Smooth muscle cell of trachea (primary cell): ENCODE data around the gene VOPP1. TPM values are rescaled to one million over a fixed set of nuclear protein-coding genes. Genes with fewer than 3 reads are reported as not detected.

Source experiments
- total RNA-seq: library from RNA; depleted of rRNA; stranded (reverse); fragments of >200 nt; gene quantifications from 2 replicates; pipeline ENCODE4 v1.2.1, GENCODE V29; 2014

VOPP1 gene, protein sequence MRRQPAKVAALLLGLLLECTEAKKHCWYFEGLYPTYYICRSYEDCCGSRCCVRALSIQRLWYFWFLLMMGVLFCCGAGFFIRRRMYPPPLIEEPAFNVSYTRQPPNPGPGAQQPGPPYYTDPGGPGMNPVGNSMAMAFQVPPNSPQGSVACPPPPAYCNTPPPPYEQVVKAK
- total RNA-seq = 83.3 and 135 TPM in 2 replicates

DNA sequence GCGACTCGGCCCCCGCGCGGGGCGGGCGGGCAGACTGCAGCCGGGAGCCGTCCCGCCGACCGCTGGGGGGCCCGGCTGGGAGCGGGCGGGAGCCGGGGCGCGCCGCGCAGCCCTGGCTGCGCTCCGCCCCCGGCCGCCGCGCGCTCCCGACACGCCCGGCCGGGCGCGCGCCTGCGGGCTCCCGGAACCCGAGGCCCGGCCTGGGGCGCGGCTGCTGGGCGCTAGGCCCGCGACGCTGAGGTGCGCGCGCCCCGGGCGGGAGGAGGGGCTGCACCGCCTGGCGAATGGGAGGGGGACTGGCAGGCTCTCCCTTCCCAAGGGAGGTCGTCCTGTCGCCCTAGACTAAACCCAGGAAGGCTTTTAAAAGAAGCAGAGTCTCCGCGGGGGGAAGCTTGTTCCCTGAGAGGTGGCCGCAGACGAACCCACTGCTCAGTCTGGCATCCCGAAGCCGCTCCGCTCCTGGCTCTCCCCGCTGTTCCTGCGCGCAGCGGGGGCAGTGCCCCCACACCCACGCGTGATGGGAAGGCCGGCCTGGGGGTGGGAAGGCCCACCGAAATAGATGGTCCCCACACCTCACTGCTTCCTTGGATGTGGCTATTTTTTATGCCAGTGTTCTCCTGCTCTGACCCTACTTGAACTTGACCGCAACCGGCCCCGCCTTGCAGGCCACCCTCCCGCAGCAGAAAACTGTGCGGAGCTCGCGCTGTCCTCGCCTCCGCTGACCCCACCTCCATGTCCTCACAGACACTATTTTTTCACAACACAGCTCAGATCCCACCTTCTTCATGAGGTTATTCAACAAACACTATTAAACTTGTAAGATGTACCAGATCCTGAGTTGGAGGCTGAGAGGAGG is at the start of gene VOPP1:
TSS of gene VOPP1 (minus strand) at position 125 of the 856 bp plus-strand sequence. CDS start 178 bp downstream, outside the sequence.

Other genes with a start within 250 kb of the VOPP1 start
- 18.9 and 30.1 TPM in 2 replicates for gene LANCL2, start 207.2 kb downstream of the VOPP1 start, total RNA-seq